ENCODE data around the gene PLXNB1.

PLXNB1 gene

GRCh38 chr3:48402907-48403306 lies 27.0 kb downstream of the PLXNB1 start:
- no peak for TF ChIP-seq CTCF (IDR thresholded peaks at IDR 0.05)

GRCh38 chr3:48402281-48402732 lies 27.6 kb downstream of the PLXNB1 start:
- TF ChIP-seq CTCF (IDR thresholded peaks at IDR 0.05), result no peak

- TF ChIP-seq CTCF (IDR thresholded peaks at IDR 0.05), result peak; percentile 62
Measured at GRCh38 chr3:48400824-48401433, 29.0 kb downstream of the PLXNB1 start.

GRCh38 chr3:48399387-48400172 lies 30.3 kb downstream of the PLXNB1 start:
- no peak for TF ChIP-seq CTCF (IDR thresholded peaks at IDR 0.05)

GRCh38 chr3:48398701-48399386 lies 31.0 kb downstream of the PLXNB1 start:
- no peak for TF ChIP-seq CTCF (IDR thresholded peaks at IDR 0.05)

- no peak for TF ChIP-seq CTCF (IDR thresholded peaks at IDR 0.05)
Measured at GRCh38 chr3:48397767-48398681, 31.9 kb downstream of the PLXNB1 start.

- no peak for TF ChIP-seq CTCF (IDR thresholded peaks at IDR 0.05)
Measured at GRCh38 chr3:48395714-48396113, 34.2 kb downstream of the PLXNB1 start.
